ENCODE results near the gene ARHGEF28.

The ARHGEF28 gene

DNA sequence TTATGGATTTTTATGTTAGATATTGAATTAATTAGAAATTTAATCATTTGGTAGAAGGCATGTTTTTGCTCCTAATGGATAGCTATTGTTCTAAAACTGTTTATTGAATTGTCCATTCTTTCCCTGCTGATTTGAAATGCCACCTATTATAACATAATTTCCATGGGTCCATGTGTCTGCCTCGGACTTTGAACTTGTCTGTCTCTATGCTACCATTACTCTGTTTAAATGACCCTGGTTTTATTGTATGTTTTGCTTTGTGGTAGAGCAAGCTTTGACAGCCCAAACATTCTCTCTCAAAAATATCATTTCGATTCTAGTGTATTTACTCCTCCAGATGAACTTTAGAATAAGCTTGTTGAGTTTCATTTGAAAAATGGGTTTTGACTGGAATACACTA, 120.6 kb downstream of the ARHGEF28 start:
- no peak overlapping the region for H3K27ac Mint-ChIP-seq
- peaks cover 10% of the 10 kb centered on the region for H3K27me3 Mint-ChIP-seq
- no peaks in the 10 kb centered on the region for H3K36me3 Mint-ChIP-seq
- H3K4me1 Mint-ChIP-seq (ENCODE audit: low read depth) = no peaks in the 10 kb centered on the region
- H3K4me3 Mint-ChIP-seq = no peak overlapping the region
- no peaks in the 10 kb centered on the region for H3K9me3 Mint-ChIP-seq (ENCODE audit: low read depth)

DNA sequence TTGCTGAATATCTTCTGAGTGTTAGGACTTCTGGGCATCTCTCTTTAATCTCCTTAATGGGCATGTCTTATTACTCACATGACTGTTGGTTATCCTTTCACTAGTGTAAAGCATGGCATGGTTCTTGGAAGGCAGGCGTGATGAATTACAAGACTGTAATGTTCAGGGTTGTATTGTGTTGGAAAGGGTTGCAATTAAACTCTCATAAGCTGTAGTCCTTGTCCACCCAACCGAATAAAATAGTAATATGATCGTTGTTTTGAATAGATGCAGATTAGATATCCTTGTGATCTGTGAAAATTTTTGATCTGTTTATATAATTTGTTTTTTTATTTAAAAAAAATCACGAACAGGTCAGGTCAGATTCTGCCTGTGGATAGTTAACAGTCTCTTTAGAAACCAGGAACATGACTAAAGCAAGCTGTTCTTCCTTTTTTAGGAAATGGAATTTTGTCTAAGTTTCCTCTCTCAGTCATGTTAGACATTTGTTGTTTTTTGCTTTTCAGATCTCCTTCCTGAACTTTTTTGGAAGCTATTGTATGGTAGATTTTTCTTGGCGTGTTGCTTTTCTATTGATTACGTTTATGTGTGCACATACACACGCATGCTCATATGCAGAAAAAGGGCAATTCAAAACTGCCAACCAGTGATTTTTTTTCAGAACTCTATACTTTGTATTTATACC, 121.8 kb downstream of the ARHGEF28 start:
- peaks cover 12% of the 10 kb centered on the region for H3K27me3 Mint-ChIP-seq
- H3K9me3 Mint-ChIP-seq (ENCODE audit: low read depth) = no peaks in the 10 kb centered on the region
- no peak overlapping the region for H3K27ac Mint-ChIP-seq
- H3K36me3 Mint-ChIP-seq = no peaks in the 10 kb centered on the region
- H3K4me1 Mint-ChIP-seq (ENCODE audit: low read depth) = no peaks in the 10 kb centered on the region
- no peak overlapping the region for H3K4me3 Mint-ChIP-seq

DNA sequence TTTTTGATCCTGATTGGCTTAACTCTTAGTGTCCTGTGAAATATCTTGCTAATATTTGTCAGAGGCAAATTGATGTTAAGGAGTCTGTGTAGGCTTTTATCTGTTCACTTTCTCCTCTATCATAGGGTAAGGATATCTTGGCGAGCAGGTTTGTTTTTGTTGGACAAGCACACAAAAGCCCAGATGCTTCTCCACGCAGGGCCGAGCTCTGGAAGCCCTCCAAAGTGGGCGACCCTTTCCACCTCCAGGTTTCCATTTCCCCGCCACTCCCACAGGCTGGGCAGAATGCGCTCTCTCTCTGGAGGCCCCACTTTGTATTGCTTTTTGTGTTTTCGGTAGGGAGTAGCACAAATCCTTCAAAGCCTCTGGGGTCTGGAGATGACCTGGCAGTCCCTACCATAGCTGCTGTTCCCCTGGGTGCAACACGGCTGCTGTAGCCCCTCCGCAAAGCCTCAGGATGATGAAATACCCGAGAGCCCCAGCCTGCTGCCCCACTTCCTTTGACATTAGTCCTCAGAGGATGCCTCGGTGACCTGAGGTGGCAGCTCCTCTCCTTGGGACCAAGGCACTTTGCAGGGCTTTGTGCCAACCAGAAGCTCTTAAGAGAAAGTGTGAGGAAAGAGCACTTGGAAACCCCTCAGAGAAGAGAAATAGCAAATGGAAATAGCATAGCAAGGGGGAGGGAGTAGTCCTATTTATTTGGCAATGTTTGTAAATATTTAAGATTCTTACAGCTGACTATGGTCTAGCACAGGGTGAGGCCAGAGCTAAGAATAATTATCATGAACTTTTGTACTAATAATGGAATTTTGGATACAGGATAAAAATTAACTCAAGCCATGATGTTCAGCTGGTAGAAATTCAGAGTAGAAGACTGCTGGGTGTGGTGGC, 122.8 kb downstream of the ARHGEF28 start:
- no peak overlapping the region for H3K4me3 Mint-ChIP-seq
- H3K27ac Mint-ChIP-seq = no peak overlapping the region
- no peaks in the 10 kb centered on the region for H3K9me3 Mint-ChIP-seq (ENCODE audit: low read depth)
- H3K27me3 Mint-ChIP-seq = peaks cover 11% of the 10 kb centered on the region
- no peaks in the 10 kb centered on the region for H3K36me3 Mint-ChIP-seq
- H3K4me1 Mint-ChIP-seq (ENCODE audit: low read depth) = no peaks in the 10 kb centered on the region

DNA sequence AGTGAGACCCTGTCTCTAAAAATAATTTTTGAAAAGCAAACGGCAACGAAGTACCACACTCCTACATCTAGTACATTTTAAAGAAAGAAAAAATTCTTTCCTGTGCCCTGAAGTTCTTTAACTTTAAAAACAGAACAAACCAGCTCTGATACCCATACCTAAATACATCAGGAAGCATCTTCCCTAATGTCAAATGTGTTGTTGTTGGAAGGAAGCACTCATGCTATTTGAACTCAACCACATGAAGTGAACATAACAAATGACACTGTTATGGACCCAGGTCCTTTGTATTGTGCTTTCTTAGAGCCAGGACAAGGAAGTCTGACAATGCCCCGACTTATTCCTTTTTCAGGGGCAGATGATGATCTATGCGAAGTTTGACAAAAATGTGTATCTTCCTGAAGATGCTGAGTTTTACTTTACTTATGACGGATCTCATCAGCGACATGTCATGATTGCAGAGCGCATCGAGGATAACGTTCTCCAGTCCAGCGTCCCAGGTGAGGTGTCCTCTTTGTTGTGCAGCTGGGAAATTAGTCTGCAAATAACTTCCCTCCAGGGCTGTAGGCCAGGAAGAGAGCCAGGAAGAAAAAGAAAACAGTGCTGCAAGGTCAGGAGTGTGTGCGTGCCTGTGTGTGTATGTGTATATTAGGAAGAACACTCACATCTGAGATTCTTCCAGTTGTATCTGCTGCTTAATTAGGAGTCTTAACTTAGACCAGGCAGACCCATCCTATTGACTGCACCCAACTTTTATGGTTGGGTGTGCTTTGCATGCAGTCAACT, 123.7 kb downstream of the ARHGEF28 start:
- H3K36me3 Mint-ChIP-seq = no peaks in the 10 kb centered on the region
- no peak overlapping the region for H3K27ac Mint-ChIP-seq
- H3K27me3 Mint-ChIP-seq = peaks cover 15% of the 10 kb centered on the region
- H3K4me3 Mint-ChIP-seq = no peak overlapping the region
- no peaks in the 10 kb centered on the region for H3K4me1 Mint-ChIP-seq (ENCODE audit: low read depth)
- H3K9me3 Mint-ChIP-seq (ENCODE audit: low read depth) = no peaks in the 10 kb centered on the region

DNA sequence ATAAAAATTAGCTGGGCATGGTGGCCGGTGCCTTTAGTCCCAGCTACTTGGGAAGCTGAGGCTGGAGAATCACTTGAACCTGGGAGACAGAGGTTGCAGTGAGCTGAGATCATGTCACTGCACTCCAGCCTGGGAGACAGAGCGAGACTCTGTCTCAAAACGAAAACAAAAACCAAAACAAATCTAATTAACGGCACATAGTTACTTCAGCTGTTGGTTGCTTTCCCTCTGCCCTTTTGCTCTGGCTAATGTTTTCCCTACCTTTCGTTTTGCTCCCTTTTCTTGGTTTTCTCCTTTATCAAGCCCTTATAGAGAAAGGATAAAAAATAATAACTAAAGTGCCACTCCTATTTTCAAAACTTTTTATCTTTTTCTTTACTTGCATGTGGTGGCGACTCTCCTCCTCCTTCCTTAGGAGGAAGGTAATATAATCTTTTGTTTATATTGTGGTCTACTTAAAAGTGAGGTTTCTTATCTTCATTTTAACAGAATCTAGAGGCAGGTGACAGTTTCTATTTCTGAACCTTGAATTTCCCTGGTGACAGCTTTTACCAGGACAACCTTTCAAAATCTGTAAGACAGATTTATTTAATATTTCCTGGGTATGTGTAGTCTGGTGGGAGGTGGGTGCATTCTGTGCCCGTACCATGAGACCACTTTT, 125.4 kb downstream of the ARHGEF28 start:
- Mint-ChIP-seq H3K36me3 (no peaks in the 10 kb centered on the region), H3K4me3 (no peak overlapping the region), H3K27me3 (peaks cover 14% of the 10 kb centered on the region), H3K4me1 (ENCODE audit: low read depth) (no peaks in the 10 kb centered on the region), H3K27ac (no peak overlapping the region), H3K9me3 (ENCODE audit: low read depth) (no peaks in the 10 kb centered on the region)

DNA sequence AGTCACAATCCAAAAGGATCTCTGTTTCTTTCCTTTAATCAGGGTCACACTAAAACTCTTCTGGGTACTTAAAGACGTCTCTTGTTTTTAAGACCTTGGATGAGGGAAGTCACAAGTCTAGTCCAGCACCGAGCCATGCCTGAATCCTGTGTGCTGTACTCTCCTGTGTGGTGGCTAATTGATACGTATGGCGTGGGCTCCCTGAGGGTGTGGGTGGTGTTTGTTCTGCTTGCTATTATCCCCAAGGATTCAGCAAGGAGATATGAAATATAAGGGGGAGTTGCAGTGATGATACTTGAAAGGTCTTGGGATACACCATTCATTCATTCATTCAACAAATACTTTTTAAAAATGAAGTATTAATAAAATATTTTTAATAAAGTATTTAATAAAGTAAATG, 128.3 kb downstream of the ARHGEF28 start:
- Mint-ChIP-seq H3K9me3 (ENCODE audit: low read depth) (no peaks in the 10 kb centered on the region), H3K27me3 (peaks cover 8% of the 10 kb centered on the region), H3K27ac (no peak overlapping the region), H3K4me3 (no peak overlapping the region), H3K36me3 (no peaks in the 10 kb centered on the region), H3K4me1 (ENCODE audit: low read depth) (no peaks in the 10 kb centered on the region)

DNA sequence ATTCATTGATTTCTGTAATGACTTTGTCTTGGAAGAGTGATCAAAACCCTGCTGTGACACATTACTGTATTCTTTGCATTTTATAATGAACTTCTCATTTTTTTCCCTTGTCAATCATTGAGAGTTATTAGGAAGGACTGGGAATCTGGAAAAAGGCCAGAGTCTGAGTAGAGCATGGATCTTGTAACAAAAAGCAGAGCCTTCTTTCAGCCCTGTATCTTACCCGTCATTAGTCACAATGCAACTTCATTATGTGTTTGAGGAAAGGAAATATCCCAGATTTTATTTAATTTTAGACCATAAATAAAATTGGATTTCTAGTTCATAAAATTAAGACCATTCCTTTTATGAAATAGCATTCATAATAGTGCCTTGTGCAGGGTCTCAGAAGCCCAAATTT, 131.4 kb downstream of the ARHGEF28 start:
- Mint-ChIP-seq H3K4me3 (no peak overlapping the region), H3K27me3 (peaks cover 4% of the 10 kb centered on the region), H3K36me3 (no peaks in the 10 kb centered on the region), H3K9me3 (ENCODE audit: low read depth) (no peaks in the 10 kb centered on the region), H3K4me1 (ENCODE audit: low read depth) (no peaks in the 10 kb centered on the region), H3K27ac (no peak overlapping the region)

DNA sequence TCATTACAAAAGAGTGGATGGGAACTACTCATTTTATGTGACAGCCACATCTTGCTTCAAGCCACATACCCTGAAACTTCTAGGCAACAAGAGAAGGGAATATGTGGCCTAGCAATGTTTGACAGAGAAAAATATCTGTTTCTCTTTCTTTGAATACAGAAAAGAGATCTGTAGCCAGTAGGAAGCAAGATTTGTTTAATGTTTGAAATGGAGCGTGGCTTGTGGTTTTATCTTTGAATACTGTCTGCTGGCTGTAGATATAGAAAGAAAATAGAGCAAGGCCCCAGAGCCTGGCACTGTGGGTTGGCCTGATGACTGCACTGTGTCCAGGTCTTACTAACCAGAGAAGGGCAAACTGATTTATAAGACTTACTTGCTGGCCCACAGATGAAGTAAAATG, 133.8 kb downstream of the ARHGEF28 start:
- no peaks in the 10 kb centered on the region for H3K4me1 Mint-ChIP-seq (ENCODE audit: low read depth)
- H3K9me3 Mint-ChIP-seq (ENCODE audit: low read depth) = no peaks in the 10 kb centered on the region
- H3K36me3 Mint-ChIP-seq = no peaks in the 10 kb centered on the region
- peaks cover 5% of the 10 kb centered on the region for H3K27me3 Mint-ChIP-seq
- H3K27ac Mint-ChIP-seq = no peak overlapping the region
- no peak overlapping the region for H3K4me3 Mint-ChIP-seq

DNA sequence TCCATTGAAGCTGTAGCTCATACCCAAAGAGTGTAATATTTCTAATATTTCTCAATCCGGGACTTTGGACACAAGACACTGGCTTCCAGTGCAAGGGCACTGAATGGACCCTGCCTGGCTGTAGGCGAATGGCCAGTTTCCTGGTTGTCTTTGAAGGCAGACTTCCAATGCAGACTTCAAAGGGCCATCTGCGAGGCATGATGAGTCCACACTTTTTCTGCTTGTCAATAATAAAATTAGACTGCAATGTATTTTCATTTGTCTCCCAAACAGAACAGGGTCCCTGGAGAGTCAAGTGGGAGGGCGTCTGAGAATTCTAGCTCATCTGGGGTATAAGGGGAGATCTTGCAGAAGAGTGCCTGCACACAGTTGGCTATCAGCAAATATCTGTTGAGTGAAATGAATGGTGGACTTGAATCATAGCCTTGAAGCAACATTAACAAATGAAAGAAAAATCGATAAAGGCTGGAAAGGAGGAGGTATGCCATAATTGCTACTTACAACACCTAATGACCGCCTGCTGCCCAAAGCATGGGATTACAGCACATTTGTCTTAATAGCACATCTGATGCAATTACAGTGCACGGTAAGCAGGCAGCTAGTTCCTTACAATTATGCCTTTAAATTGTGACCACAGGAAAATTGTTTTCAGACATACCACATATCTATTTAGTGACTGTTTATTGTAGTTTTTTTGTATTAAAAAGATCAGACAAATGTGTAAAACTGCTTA, 137.5 kb downstream of the ARHGEF28 start:
- peaks cover 3% of the 10 kb centered on the region for H3K9me3 Mint-ChIP-seq (ENCODE audit: low read depth)
- H3K4me3 Mint-ChIP-seq = no peak overlapping the region
- H3K27me3 Mint-ChIP-seq = peaks cover 5% of the 10 kb centered on the region
- H3K4me1 Mint-ChIP-seq (ENCODE audit: low read depth) = no peaks in the 10 kb centered on the region
- H3K36me3 Mint-ChIP-seq = no peaks in the 10 kb centered on the region
- H3K27ac Mint-ChIP-seq = no peak overlapping the region

DNA sequence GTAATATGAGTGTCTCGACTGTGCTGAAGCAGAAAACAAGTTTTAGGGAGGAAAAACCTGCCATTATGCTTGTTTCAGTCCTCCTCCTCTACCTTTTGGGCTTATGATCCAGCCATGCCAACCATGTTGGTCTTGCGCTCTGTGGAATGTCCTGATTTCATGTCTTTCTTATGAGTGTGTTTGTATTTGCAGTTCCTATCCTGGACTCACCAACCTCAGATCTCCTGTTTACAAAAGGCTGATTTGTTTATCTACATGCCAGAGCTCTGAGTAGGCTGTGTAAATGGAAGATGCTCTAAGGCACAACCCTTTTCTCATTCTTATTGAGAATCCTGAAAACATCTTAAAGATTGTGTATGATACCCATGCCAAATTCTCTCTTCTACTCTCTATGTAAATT, 138.6 kb downstream of the ARHGEF28 start:
- H3K36me3 Mint-ChIP-seq = no peaks in the 10 kb centered on the region
- peaks cover 5% of the 10 kb centered on the region for H3K27me3 Mint-ChIP-seq
- no peak overlapping the region for H3K4me3 Mint-ChIP-seq
- peaks cover 3% of the 10 kb centered on the region for H3K9me3 Mint-ChIP-seq (ENCODE audit: low read depth)
- H3K4me1 Mint-ChIP-seq (ENCODE audit: low read depth) = no peaks in the 10 kb centered on the region
- no peak overlapping the region for H3K27ac Mint-ChIP-seq

DNA sequence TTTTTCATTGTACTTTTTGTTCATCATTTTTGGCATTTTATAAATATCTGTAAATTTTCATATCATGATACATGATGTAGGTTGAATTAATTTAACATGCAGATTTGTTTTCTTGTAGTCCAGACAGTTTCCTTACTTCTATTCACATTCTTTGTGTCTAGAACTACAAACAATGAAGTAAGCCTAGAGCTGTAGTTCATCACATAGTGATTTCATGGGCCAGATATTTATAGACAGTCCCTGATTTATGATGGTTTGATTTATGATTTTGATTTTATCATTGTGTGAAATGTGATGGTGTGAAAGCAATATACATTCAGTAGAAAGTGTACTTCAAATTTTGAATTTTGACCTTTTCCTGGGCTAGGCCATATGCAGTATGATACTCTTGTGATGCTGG, 139.0 kb downstream of the ARHGEF28 start:
- H3K4me3 Mint-ChIP-seq = no peak overlapping the region
- H3K9me3 Mint-ChIP-seq (ENCODE audit: low read depth) = peaks cover 3% of the 10 kb centered on the region
- H3K27ac Mint-ChIP-seq = no peak overlapping the region
- H3K36me3 Mint-ChIP-seq = no peaks in the 10 kb centered on the region
- no peaks in the 10 kb centered on the region for H3K4me1 Mint-ChIP-seq (ENCODE audit: low read depth)
- H3K27me3 Mint-ChIP-seq = peaks cover 5% of the 10 kb centered on the region

DNA sequence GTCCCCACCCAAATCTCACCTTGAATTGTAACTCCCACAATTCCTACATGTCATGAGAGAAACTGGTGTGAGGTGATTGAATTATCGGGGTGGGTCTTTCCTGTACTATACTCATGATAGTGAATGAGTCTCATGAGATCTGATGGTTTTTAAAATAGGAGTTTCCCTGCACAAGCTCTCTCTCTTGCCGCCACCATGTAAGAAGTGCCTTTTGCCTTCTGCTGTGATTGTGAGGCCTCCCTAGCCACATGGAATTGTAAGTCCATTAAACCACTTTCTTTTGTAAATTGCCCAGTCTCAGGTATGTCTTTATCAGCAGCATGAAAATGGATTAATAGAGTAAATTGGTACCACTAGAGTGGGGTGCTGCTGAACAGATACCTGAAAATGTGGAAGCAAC, 140.9 kb downstream of the ARHGEF28 start:
- Mint-ChIP-seq H3K4me3 (no peak overlapping the region), H3K36me3 (no peaks in the 10 kb centered on the region), H3K27me3 (peaks cover 5% of the 10 kb centered on the region), H3K9me3 (ENCODE audit: low read depth) (peaks cover 3% of the 10 kb centered on the region), H3K4me1 (ENCODE audit: low read depth) (no peaks in the 10 kb centered on the region), H3K27ac (no peak overlapping the region)

DNA sequence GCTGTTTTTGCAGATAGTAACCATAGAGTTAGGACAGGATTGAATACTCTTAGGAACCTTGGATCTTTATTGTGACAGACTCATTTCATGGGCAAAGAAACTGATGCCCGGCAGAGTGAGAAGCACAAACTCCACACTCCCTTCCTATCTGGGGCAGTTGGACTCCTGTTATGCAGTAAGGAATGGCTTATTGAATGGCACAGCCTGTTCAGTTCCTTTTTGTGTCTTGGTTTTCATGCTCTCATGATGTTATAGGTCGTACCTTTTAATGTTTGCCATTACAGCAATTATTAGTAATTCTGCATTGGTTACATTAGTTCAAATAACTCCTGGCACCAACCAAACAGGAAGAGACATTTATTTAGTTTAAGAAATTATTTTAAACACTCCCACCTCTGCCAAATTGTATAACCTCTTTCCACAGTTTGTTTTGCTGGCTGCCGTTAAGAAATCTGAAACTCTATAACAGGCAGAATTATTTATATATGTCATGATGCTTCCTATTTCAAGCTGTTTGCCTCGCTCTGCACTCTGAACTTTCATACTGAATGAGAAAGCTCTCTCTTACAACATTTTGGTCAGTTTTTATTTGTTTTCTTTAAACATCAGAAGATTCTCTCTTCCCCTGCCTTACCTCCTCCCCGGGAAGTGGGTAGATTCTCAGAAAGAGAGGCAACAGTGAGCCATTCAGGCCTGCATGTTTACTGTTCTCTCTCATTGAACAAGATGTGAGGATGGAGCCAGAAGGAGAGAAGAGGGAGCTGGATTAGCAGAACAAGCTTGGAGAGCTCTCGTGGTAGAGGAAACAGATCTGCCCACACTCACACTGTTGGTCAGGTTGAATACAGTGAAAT, 144.4 kb downstream of the ARHGEF28 start:
- Mint-ChIP-seq H3K27me3 (peaks cover 2% of the 10 kb centered on the region), H3K9me3 (ENCODE audit: low read depth) (peaks cover 3% of the 10 kb centered on the region), H3K4me3 (no peak overlapping the region), H3K27ac (no peak overlapping the region), H3K36me3 (no peaks in the 10 kb centered on the region), H3K4me1 (ENCODE audit: low read depth) (no peaks in the 10 kb centered on the region)

Data from activated naive CD8-positive, alpha-beta T cell (primary cell).